Uterus (tissue), 4 donors: ENCODE data around the gene THBS3. TPM values are rescaled to one million over a fixed set of nuclear protein-coding genes. Genes with fewer than 3 reads are reported as not detected.
"Not testable (repeated sequence)": the region's sequence is repeated elsewhere in the genome, so short reads cannot be mapped to it uniquely, and the experiment has no call there.

ENCODE experiments used
- DNase-seq, 2 donors: peaks; one replicate each; pipeline ENCODE4 v3.0.0-alpha.2; 2019 to 2020
- H3K27ac ChIP-seq, 2 donors: fragments of 200-600 bp; sonication (generic); 1 replicate in 1 of 2; 2 replicates in 1 of 2; pipeline ENCODE4 v1.5.1; 2016 to 2018
- H3K27me3 ChIP-seq, 2 donors: fragments of 200-600 bp; sonication (generic); one replicate each; pipeline ENCODE4 v1.5.1; 2018 to 2019; ENCODE audit warnings: control low read depth in 1 of 2
- H3K36me3 ChIP-seq, 2 donors: fragments of 200-600 bp; sonication (generic); one replicate each; pipeline ENCODE4 v1.5.1; 2019; ENCODE audit warnings: control low read depth in 1 of 2
- H3K4me1 ChIP-seq, 2 donors: fragments of 200-600 bp; sonication (generic); one replicate each; pipeline ENCODE4 v1.5.1; 2018 to 2019; ENCODE audit warnings: control low read depth in 1 of 2
- H3K4me3 ChIP-seq, 2 donors: fragments of 200-600 bp; sonication (generic); 1 replicate in 1 of 2; 2 replicates in 1 of 2; pipeline ENCODE4 v1.5.1; 2018 to 2019; ENCODE audit warnings: mild to moderate bottlenecking in 1 of 2
- H3K9me3 ChIP-seq, 2 donors: fragments of 200-600 bp; sonication (generic); one replicate each; pipeline ENCODE4 v1.5.1; 2019; ENCODE audit warnings: control low read depth in 1 of 2
- POLR2A ChIP-seq, 2 donors: fragments of 450-650 bp; IDR thresholded peaks; one replicate each; pipeline ENCODE4 v1.6.1; 2016; ENCODE audit warnings: antibody characterized with exemption in 2 of 2, mild to moderate bottlenecking in 1 of 2, moderate library complexity in 1 of 2
- intact Hi-C: fragments of 100-400 bp; cut with DNase I; formaldehyde crosslinking; loops from one replicate; pipeline ENCODE4 v1.15.1; 2023; ENCODE audit warnings: low total_unique reads
- total RNA-seq, 4 donors: library from RNA; depleted of rRNA in 3 of 4; stranded (reverse); fragments of >200 nt in 3 of 4; gene quantifications; one replicate each; pipeline versions ENCODE4 v1.1.0 to v1.2.4, GENCODE V29; 2014 to 2023
- TF ChIP-seq, protein P1 (sequence below), 4 experiments: fragments of 200-600 bp in 2 of 4; fragments of 450-650 bp in 2 of 4; sonication (generic) in 2 of 4; IDR thresholded peaks; one replicate each; pipeline ENCODE4 v1.5.1; 2016 to 2019; ENCODE audit warnings: antibody characterized with exemption in 4 of 4, mild to moderate bottlenecking in 2 of 4, moderate library complexity in 1 of 4
- donor health status: DM: yes; HTN: yes; CAD: no.

Gene THBS3
- total RNA-seq, 4 donors from 2014 or later, result 11.8 to 101 (median 38.3) TPM

GRCh38 chr1:155191904-155192303 lies 15.8 kb downstream of the THBS3 start:
- intact Hi-C loops, result no loop called here
- Histone ChIP-seq H3K36me3 (no peaks in the 10 kb centered on the region), H3K27me3 (no peaks in the 10 kb centered on the region), H3K4me3 (no peak overlapping the region), H3K27ac (peak overlapping the region; percentile 85 to 94), H3K4me1 (no peaks in the 10 kb centered on the region), H3K9me3 (no peaks in the 10 kb centered on the region)
- TF ChIP-seq, protein P1, sequence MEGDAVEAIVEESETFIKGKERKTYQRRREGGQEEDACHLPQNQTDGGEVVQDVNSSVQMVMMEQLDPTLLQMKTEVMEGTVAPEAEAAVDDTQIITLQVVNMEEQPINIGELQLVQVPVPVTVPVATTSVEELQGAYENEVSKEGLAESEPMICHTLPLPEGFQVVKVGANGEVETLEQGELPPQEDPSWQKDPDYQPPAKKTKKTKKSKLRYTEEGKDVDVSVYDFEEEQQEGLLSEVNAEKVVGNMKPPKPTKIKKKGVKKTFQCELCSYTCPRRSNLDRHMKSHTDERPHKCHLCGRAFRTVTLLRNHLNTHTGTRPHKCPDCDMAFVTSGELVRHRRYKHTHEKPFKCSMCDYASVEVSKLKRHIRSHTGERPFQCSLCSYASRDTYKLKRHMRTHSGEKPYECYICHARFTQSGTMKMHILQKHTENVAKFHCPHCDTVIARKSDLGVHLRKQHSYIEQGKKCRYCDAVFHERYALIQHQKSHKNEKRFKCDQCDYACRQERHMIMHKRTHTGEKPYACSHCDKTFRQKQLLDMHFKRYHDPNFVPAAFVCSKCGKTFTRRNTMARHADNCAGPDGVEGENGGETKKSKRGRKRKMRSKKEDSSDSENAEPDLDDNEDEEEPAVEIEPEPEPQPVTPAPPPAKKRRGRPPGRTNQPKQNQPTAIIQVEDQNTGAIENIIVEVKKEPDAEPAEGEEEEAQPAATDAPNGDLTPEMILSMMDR (IDR thresholded peaks at IDR 0.05), result no peak
- TF ChIP-seq POLR2A (IDR thresholded peaks at IDR 0.05), result no peak
- DNase-seq, result no peak

DNA sequence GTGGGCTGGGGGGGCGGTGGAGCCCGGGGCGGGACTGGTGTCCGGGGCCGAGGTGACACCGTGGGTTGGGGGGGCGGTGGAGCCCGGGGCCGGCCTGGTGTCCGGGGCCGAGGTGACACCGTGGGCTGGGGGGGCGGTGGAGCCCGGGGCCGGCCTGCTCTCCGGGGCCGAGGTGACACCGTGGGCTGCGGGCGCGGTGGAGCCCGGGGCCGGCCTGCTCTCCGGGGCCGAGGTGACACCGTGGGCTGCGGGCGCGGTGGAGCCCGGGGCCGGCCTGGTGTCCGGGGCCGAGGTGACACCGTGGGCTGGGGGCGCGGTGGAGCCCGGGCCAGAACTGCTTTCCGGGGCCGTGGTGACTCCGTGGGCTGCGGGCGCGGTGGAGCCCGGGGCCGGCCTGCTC lies 17.8 kb downstream of the THBS3 start:
- H3K27ac ChIP-seq, H3K27me3 ChIP-seq, H3K9me3 ChIP-seq, DNase-seq, intact Hi-C loops, H3K36me3 ChIP-seq, H3K4me3 ChIP-seq, H3K4me1 ChIP-seq: not testable (repeated sequence)

DNA sequence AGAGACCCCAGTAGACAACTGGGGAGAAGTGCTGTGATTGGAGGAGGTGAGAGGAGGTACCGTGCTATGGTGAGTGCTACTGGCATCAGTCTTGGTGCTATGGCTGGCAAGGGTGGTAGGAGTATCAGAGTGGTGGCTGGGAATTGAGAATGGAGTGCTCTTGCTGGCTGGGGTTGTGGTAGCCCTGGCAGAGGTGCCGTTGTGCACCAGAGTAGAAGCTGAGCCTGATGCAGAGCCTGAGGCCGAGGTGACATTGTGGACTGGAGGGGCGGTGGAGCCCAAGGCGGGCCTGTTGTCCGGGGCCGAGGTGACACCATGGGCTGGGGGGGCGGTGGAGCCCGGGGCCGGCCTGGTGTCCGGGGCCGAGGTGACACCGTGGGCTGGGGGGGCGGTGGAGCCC lies 19.4 kb downstream of the THBS3 start:
- intact Hi-C loops, result no loop called here
- DNase-seq, result no peak

DNA sequence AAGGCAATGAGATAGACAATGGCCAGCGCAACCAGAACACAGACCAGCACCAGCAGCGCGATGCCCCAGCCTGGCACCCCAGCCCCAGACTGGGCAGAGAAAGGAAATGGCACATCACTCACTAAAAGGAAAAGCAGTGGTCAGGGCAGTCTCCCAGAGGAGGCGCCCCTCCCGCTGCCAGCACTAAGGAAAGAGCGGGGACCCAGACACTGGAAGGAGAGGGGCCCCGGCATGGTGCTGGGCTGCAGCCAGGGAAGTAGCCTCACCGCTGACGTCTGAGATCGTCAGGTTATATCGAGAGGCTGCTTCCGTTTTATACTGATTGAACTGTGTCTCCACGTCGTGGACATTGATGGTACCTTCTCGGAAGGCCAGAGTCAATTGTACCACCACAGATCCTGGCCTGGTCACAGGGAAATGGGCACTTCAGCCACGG lies 20.2 kb downstream of the THBS3 start:
- H3K4me1 ChIP-seq, result no peaks in the 10 kb centered on the region
- H3K36me3 ChIP-seq, result no peaks in the 10 kb centered on the region
- no peak for TF ChIP-seq POLR2A (IDR thresholded peaks at IDR 0.05)
- TF ChIP-seq, protein P1 (IDR thresholded peaks at IDR 0.05), result no peak
- H3K27ac ChIP-seq, result no peak overlapping the region
- no peaks in the 10 kb centered on the region for H3K27me3 ChIP-seq
- no peak for DNase-seq
- H3K4me3 ChIP-seq, result no peak overlapping the region
- intact Hi-C loops, result no loop called here
- H3K9me3 ChIP-seq, result no peaks in the 10 kb centered on the region

More for the DNA sequence above, 19.4 kb downstream of the THBS3 start:
- Histone ChIP-seq H3K36me3 (no peaks in the 10 kb centered on the region), H3K4me3 (no peak overlapping the region), H3K9me3 (no peaks in the 10 kb centered on the region), H3K4me1 (no peaks in the 10 kb centered on the region), H3K27ac (no peak overlapping the region), H3K27me3 (no peaks in the 10 kb centered on the region)
- TF ChIP-seq, protein P1 (IDR thresholded peaks at IDR 0.05), result no peak
- TF ChIP-seq POLR2A (IDR thresholded peaks at IDR 0.05), result no peak

GRCh38 chr1:155186794-155187455 lies 20.8 kb downstream of the THBS3 start:
- intact Hi-C loops, result no loop called here
- DNase-seq, result no peak
- no peaks in the 10 kb centered on the region for H3K27me3 ChIP-seq
- H3K27ac ChIP-seq, result no peak overlapping the region
- no peaks in the 10 kb centered on the region for H3K36me3 ChIP-seq
- H3K4me3 ChIP-seq, result no peak overlapping the region
- TF ChIP-seq, protein P1 (IDR thresholded peaks at IDR 0.05), result no peak
- no peak for TF ChIP-seq POLR2A (IDR thresholded peaks at IDR 0.05)
- H3K9me3 ChIP-seq, result no peaks in the 10 kb centered on the region
- H3K4me1 ChIP-seq, result no peaks in the 10 kb centered on the region
